Endothelial cell of umbilical vein (primary cell): ENCODE data around the gene PAX8. TPM values are rescaled to one million over a fixed set of nuclear protein-coding genes. Genes with fewer than 3 reads are reported as not detected.

Experiments
- BruUV-seq: library from RNA; stranded (reverse); fragments of 400-500 nt; replicated peaks from 2 replicates; lab custom pipeline; 2021; lab: Mats Ljungman, UMichigan
- CTCF ChIA-PET: fragments of 300-600, 350-600 bp; sonication (Branson Sonifier 250); formaldehyde crosslinking; loops from one replicate; lab custom pipeline; 2021; ENCODE audit warnings: antibody characterized with exemption, inconsistent platforms; lab: Charles Lee
- POLR2A ChIA-PET: fragments of 300-600, 350-600 bp; sonication (Branson Sonifier 250); formaldehyde crosslinking; loops from one replicate; lab custom pipeline; 2021; ENCODE audit warnings: antibody characterized with exemption, inconsistent platforms; lab: Charles Lee
- DNase-seq: peaks from one replicate; pipeline ENCODE4 v3.0.0-alpha.2; 2011; ENCODE audit warnings: low read depth, low spot score
- FAIRE-seq: peaks from 2 replicates; lab custom pipeline; 2011; peaks lifted over from hg19 to GRCh38; lab: Jason Lieb, UNC
- H2AFZ ChIP-seq: 2 replicates; pipeline ENCODE4 v1.6.0; 2012; ENCODE audit warnings: low read depth, low read length, control low read depth, inconsistent platforms
- H3K27ac ChIP-seq: 2 replicates; pipeline ENCODE4 v1.5.1; 2011; ENCODE audit warnings: low read depth, mild to moderate bottlenecking, control low read depth, low read length, moderate library complexity; ENCODE audit not compliant: insufficient read depth
- H3K27me3 ChIP-seq, 2 experiments: 2 replicates each; pipeline versions ENCODE4 v1.6.0 to v1.6.1; 2011; ENCODE audit warnings: low read length in 2 of 2, mixed read lengths in 1 of 2; ENCODE audit not compliant: control insufficient read depth in 2 of 2, insufficient read depth in 2 of 2
- H3K36me3 ChIP-seq, 2 experiments: 2 replicates in 1 of 2; 3 replicates in 1 of 2; pipeline ENCODE4 v1.5.1; 2011; ENCODE audit warnings: low read length in 2 of 2, mild to moderate bottlenecking in 1 of 2, moderate library complexity in 1 of 2; ENCODE audit not compliant: control insufficient read depth in 2 of 2, insufficient read depth in 2 of 2; ENCODE audit errors: extremely low read depth in 1 of 2
- H3K4me1 ChIP-seq: 3 replicates; pipeline ENCODE4 v1.5.1; 2011; ENCODE audit warnings: mild to moderate bottlenecking, low read length; ENCODE audit not compliant: control insufficient read depth, insufficient read depth; ENCODE audit errors: extremely low read depth
- H3K4me2 ChIP-seq: 2 replicates; pipeline ENCODE4 v1.6.1; 2011; ENCODE audit warnings: low read length, control low read depth, mixed read lengths; ENCODE audit not compliant: insufficient read depth
- H3K4me3 ChIP-seq, 3 experiments: fragments of 200-600 bp in 1 of 3; sonication (generic), shearing (Covaris generic) in 1 of 3; replicated peaks in 1 of 3; 2 replicates each; pipeline ENCODE4 v1.5.1; 2011 to 2016; ENCODE audit warnings: control low read depth in 3 of 3, low read length in 3 of 3, mild to moderate bottlenecking in 2 of 3, inconsistent platforms in 1 of 3, low read depth in 1 of 3, moderate library complexity in 1 of 3; ENCODE audit not compliant: insufficient read depth in 1 of 3
- H3K79me2 ChIP-seq: 2 replicates; pipeline ENCODE4 v1.6.0; 2012; ENCODE audit warnings: low read length, inconsistent platforms; ENCODE audit not compliant: control insufficient read depth, insufficient read depth
- H3K9ac ChIP-seq: replicated peaks from 2 replicates; pipeline ENCODE3; 2011; ENCODE audit warnings: low read length, control low read depth; ENCODE audit not compliant: insufficient read depth; ENCODE audit errors: extremely low read depth
- H3K9me1 ChIP-seq: replicated peaks from 3 replicates; pipeline ENCODE4 v1.6.0; 2011; ENCODE audit warnings: mild to moderate bottlenecking, low read length; ENCODE audit not compliant: control insufficient read depth, insufficient read depth; ENCODE audit errors: extremely low read depth
- H3K9me3 ChIP-seq: replicated peaks from 2 replicates; pipeline ENCODE4 v1.5.1; 2012; ENCODE audit warnings: low read length, inconsistent platforms; ENCODE audit not compliant: control insufficient read depth, insufficient read depth
- H4K20me1 ChIP-seq: replicated peaks from 2 replicates; pipeline ENCODE3; 2011; ENCODE audit warnings: mild to moderate bottlenecking, low read length; ENCODE audit not compliant: control insufficient read depth, insufficient read depth; ENCODE audit errors: extremely low read depth
- EZH2 ChIP-seq: IDR thresholded peaks from 2 replicates; pipeline ENCODE4 v1.6.1; 2012; ENCODE audit warnings: borderline replicate concordance, low read depth, mild to moderate bottlenecking, moderate library complexity, low read length, inconsistent platforms; ENCODE audit not compliant: severe bottlenecking
- FOS ChIP-seq: IDR thresholded peaks from 2 replicates; pipeline ENCODE4 v1.6.1; 2011; ENCODE audit warnings: mild to moderate bottlenecking, low read length, moderate library complexity, borderline replicate concordance; ENCODE audit not compliant: insufficient read depth
- GATA2 ChIP-seq: IDR thresholded peaks from 2 replicates; pipeline ENCODE4 v1.7.0; 2011; ENCODE audit warnings: low read depth, mild to moderate bottlenecking, moderate library complexity, mixed read lengths, low read length; ENCODE audit not compliant: insufficient read length, insufficient read depth
- JUN ChIP-seq: IDR thresholded peaks from 2 replicates; pipeline ENCODE4 v1.6.1; 2011; ENCODE audit warnings: borderline replicate concordance, low read depth; ENCODE audit not compliant: insufficient read length, insufficient read depth
- MYC ChIP-seq: IDR thresholded peaks from one replicate; pipeline ENCODE4 v1.6.1; 2011; ENCODE audit warnings: mild to moderate bottlenecking, low read depth, low read length
- POLR2A ChIP-seq: IDR thresholded peaks from 2 replicates; pipeline ENCODE4 v1.6.1; 2012; ENCODE audit warnings: low read depth, mild to moderate bottlenecking, control low read depth, low read length
- POLR2AphosphoS5 ChIP-seq: IDR thresholded peaks from 2 replicates; pipeline ENCODE4 v1.6.1; 2012; ENCODE audit warnings: low read depth, mild to moderate bottlenecking, control low read depth, low read length, moderate library complexity; ENCODE audit not compliant: insufficient read depth
- dilution Hi-C: fragments of 300-500 bp; cut with MboI; formaldehyde crosslinking; loops from one replicate; pipeline ENCODE4 v1.15.0; 2019; ENCODE audit warnings: low sequenced_read_pairs; ENCODE audit not compliant: extremely low pct_ligation_motif_present
- intact Hi-C: fragments of 100-400 bp; cut with micrococcal nuclease; formaldehyde crosslinking; loops from one replicate; pipeline ENCODE4 v1.10.0; 2022
- polyA plus RNA-seq, 4 experiments: library from polyadenylated mRNA; depleted of rRNA in 3 of 4; stranded (reverse) in 3 of 4; unstranded in 1 of 4; fragments of >200 nt; gene quantifications; 2 replicates each; pipeline versions ENCODE4 v1.2.1 to v1.2.3, GENCODE V29; 2011 to 2012; ENCODE audit warnings: missing spikeins in 1 of 4
- total RNA-seq: library from RNA; stranded (reverse); gene quantifications from 2 replicates; pipeline ENCODE4 v1.2.3, GENCODE V29; 2021
- TF ChIP-seq, protein P1 (sequence below): IDR thresholded peaks from 2 replicates; pipeline ENCODE4 v1.6.1; 2011; ENCODE audit not compliant: insufficient read depth, insufficient read length
- TF ChIP-seq, protein P2 (sequence below), 2 donors: IDR thresholded peaks; 1 replicate in 1 of 2; 2 replicates in 1 of 2; pipeline ENCODE4 v1.5.1; 2011; ENCODE audit warnings: low read length in 2 of 2, mild to moderate bottlenecking in 2 of 2, moderate library complexity in 2 of 2, control low read depth in 1 of 2, inconsistent platforms in 1 of 2, low read depth in 1 of 2; ENCODE audit not compliant: insufficient read depth in 1 of 2; ENCODE audit errors: extremely low read depth in 1 of 2

PAX8 gene
- total and polyA plus RNA-seq, 2 donors (not counting 3 experiments of a cell fraction or from before 2014, with no cell fraction given), result 0.22 to 0.62 TPM

DNA sequence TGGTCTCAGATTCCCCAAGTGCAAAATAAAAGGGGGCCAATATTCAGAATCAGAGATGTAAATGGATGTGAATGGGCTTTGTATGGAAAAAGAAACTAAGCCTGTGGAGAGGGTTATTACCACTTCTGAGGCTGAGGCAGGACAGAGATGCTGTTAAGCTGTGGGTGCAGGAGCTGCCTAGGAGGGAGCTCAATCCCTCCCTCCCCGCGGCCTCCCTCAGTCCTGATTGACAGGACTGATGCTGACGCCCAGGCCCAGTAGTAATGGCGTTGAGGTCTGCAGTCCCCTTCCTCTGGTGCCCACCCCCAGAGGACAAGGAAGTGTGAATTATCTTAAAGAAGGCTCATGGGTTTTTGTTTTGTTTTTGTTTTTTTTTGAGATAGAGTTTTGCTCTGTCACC, 64.6 kb downstream of the PAX8 start:
- H3K27ac ChIP-seq, result no peak overlapping the region
- no peak overlapping the region for H3K9ac ChIP-seq
- POLR2A ChIA-PET, result no interaction called here
- FAIRE-seq (no peak), DNase-seq (no peak)
- BruUV-seq, result no TSS peak
- no peak overlapping the region for H3K4me3 ChIP-seq
- no peaks in the 10 kb centered on the region for H3K9me3 ChIP-seq
- H3K9me1 ChIP-seq, result no peaks in the 10 kb centered on the region
- dilution Hi-C loops (no loop called here), intact Hi-C loops (no loop called here)
- CTCF ChIA-PET, result interaction anchor here (1.0 to 8.0 kb wide), 3 partner anchors 12 to 76 kb away, joined by 3 to 122 read pairs (median 3); no protein-coding TSS in a partner anchor
- H3K79me2 ChIP-seq, result no peaks in the 10 kb centered on the region
- peaks cover 0 to 3% of the 10 kb centered on the region in 2 experiments for H3K27me3 ChIP-seq
- H3K36me3 ChIP-seq, result no peaks in the 10 kb centered on the region
- H3K4me1 ChIP-seq, result peaks cover 16% of the 10 kb centered on the region
- TF ChIP-seq EZH2 (no peak), POLR2AphosphoS5 (no peak), FOS (no peak), GATA2 (no peak), POLR2A (no peak), JUN (no peak), MYC (no peak)
- TF ChIP-seq, protein P1, sequence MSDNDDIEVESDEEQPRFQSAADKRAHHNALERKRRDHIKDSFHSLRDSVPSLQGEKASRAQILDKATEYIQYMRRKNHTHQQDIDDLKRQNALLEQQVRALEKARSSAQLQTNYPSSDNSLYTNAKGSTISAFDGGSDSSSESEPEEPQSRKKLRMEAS, result no peak
- TF ChIP-seq, protein P2, sequence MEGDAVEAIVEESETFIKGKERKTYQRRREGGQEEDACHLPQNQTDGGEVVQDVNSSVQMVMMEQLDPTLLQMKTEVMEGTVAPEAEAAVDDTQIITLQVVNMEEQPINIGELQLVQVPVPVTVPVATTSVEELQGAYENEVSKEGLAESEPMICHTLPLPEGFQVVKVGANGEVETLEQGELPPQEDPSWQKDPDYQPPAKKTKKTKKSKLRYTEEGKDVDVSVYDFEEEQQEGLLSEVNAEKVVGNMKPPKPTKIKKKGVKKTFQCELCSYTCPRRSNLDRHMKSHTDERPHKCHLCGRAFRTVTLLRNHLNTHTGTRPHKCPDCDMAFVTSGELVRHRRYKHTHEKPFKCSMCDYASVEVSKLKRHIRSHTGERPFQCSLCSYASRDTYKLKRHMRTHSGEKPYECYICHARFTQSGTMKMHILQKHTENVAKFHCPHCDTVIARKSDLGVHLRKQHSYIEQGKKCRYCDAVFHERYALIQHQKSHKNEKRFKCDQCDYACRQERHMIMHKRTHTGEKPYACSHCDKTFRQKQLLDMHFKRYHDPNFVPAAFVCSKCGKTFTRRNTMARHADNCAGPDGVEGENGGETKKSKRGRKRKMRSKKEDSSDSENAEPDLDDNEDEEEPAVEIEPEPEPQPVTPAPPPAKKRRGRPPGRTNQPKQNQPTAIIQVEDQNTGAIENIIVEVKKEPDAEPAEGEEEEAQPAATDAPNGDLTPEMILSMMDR (IDR thresholded peaks at IDR 0.05; ENCODE audit: extremely low read depth in 1 of 2, insufficient read depth in 1 of 2, low read depth in 1 of 2, low read length in 2 of 2), result no peak
- no peak overlapping the region for H3K4me2 ChIP-seq
- no peak overlapping the region for H2AFZ ChIP-seq
- no peaks in the 10 kb centered on the region for H4K20me1 ChIP-seq
